Measurements from ENCODE around the gene ELMO1. TPM values are rescaled to one million over a fixed set of nuclear protein-coding genes. Genes with fewer than 3 reads are reported as not detected.

Gene ELMO1
- total and polyA plus RNA-seq, 4 donors, result 6.7 to 51.5 (median 14.8) TPM

- Histone ChIP-seq H3K36me3 (ENCODE audit: control insufficient read depth in 4 of 4, insufficient read depth in 3 of 4, low read depth in 1 of 4, low read length in 3 of 4) (peaks cover 0 to 5% (median under 1%) of the 10 kb centered on the region in 4 donors), H3K4me1 (ENCODE audit: control insufficient read depth in 4 of 4, insufficient read depth in 4 of 4, low read length in 3 of 4) (no peaks in the 10 kb centered on the region), H3K4me3 (ENCODE audit: low read depth in 1 of 3, low read length in 3 of 3) (no peak overlapping the region), H3K27ac (ENCODE audit: low read depth in 1 of 2, low read length in 2 of 2) (no peak overlapping the region), H3K27me3 (ENCODE audit: control insufficient read depth in 4 of 4, insufficient read depth in 4 of 4, low read length in 3 of 4) (no peaks in the 10 kb centered on the region), H3K9me3 (ENCODE audit: control insufficient read depth in 4 of 4, low read length in 3 of 4) (peaks cover 0 to 9% (median 2%) of the 10 kb centered on the region in 4 donors), H3K9ac (ENCODE audit: low read depth in 1 of 2, low read length in 2 of 2) (no peak overlapping the region)
- WGBS, result 87% methylated on average over 5 of the region's 5 CpGs
- no peak for DNase-seq (ENCODE audit: low spot score)
- TF ChIP-seq, protein P1, sequence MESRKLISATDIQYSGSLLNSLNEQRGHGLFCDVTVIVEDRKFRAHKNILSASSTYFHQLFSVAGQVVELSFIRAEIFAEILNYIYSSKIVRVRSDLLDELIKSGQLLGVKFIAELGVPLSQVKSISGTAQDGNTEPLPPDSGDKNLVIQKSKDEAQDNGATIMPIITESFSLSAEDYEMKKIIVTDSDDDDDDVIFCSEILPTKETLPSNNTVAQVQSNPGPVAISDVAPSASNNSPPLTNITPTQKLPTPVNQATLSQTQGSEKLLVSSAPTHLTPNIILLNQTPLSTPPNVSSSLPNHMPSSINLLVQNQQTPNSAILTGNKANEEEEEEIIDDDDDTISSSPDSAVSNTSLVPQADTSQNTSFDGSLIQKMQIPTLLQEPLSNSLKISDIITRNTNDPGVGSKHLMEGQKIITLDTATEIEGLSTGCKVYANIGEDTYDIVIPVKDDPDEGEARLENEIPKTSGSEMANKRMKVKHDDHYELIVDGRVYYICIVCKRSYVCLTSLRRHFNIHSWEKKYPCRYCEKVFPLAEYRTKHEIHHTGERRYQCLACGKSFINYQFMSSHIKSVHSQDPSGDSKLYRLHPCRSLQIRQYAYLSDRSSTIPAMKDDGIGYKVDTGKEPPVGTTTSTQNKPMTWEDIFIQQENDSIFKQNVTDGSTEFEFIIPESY (IDR thresholded peaks at IDR 0.05), result no peak
- no peak for TF ChIP-seq RAD21 (IDR thresholded peaks at IDR 0.05)
- TF ChIP-seq, protein P2, sequence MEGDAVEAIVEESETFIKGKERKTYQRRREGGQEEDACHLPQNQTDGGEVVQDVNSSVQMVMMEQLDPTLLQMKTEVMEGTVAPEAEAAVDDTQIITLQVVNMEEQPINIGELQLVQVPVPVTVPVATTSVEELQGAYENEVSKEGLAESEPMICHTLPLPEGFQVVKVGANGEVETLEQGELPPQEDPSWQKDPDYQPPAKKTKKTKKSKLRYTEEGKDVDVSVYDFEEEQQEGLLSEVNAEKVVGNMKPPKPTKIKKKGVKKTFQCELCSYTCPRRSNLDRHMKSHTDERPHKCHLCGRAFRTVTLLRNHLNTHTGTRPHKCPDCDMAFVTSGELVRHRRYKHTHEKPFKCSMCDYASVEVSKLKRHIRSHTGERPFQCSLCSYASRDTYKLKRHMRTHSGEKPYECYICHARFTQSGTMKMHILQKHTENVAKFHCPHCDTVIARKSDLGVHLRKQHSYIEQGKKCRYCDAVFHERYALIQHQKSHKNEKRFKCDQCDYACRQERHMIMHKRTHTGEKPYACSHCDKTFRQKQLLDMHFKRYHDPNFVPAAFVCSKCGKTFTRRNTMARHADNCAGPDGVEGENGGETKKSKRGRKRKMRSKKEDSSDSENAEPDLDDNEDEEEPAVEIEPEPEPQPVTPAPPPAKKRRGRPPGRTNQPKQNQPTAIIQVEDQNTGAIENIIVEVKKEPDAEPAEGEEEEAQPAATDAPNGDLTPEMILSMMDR (IDR thresholded peaks at IDR 0.05; ENCODE audit: low read depth, low read length, missing input control), result no peak
- no peak for TF ChIP-seq GABPA (IDR thresholded peaks at IDR 0.05 in 1 of 2, conservative IDR thresholded peaks at IDR 0.05 in 1 of 2)
- no peak for TF ChIP-seq HNF4G (IDR thresholded peaks at IDR 0.05)
- no peak for TF ChIP-seq HNF4A (conservative IDR thresholded peaks at IDR 0.05)
- no peak for TF ChIP-seq YY1 (IDR thresholded peaks at IDR 0.05)
- no peak for TF ChIP-seq SP1 (IDR thresholded peaks at IDR 0.05)
- no peak for TF ChIP-seq FOXA1 (IDR thresholded peaks at IDR 0.05)
- TF ChIP-seq MAX (IDR thresholded peaks at IDR 0.05), result no peak
- no peak for TF ChIP-seq NR2F2 (IDR thresholded peaks at IDR 0.05)
- TF ChIP-seq, protein P3, sequence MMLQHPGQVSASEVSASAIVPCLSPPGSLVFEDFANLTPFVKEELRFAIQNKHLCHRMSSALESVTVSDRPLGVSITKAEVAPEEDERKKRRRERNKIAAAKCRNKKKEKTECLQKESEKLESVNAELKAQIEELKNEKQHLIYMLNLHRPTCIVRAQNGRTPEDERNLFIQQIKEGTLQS (IDR thresholded peaks at IDR 0.05), result no peak
- no peak for TF ChIP-seq JUND (IDR thresholded peaks at IDR 0.05)
- no peak for TF ChIP-seq RXRA (IDR thresholded peaks at IDR 0.05)
- TF ChIP-seq TAF1 (conservative IDR thresholded peaks at IDR 0.05), result no peak
- no peak for TF ChIP-seq EGR1 (IDR thresholded peaks at IDR 0.05; ENCODE audit: low read depth in 2 of 2)
- TF ChIP-seq FOXA2 (IDR thresholded peaks at IDR 0.05), result no peak
- TF ChIP-seq, protein P4, sequence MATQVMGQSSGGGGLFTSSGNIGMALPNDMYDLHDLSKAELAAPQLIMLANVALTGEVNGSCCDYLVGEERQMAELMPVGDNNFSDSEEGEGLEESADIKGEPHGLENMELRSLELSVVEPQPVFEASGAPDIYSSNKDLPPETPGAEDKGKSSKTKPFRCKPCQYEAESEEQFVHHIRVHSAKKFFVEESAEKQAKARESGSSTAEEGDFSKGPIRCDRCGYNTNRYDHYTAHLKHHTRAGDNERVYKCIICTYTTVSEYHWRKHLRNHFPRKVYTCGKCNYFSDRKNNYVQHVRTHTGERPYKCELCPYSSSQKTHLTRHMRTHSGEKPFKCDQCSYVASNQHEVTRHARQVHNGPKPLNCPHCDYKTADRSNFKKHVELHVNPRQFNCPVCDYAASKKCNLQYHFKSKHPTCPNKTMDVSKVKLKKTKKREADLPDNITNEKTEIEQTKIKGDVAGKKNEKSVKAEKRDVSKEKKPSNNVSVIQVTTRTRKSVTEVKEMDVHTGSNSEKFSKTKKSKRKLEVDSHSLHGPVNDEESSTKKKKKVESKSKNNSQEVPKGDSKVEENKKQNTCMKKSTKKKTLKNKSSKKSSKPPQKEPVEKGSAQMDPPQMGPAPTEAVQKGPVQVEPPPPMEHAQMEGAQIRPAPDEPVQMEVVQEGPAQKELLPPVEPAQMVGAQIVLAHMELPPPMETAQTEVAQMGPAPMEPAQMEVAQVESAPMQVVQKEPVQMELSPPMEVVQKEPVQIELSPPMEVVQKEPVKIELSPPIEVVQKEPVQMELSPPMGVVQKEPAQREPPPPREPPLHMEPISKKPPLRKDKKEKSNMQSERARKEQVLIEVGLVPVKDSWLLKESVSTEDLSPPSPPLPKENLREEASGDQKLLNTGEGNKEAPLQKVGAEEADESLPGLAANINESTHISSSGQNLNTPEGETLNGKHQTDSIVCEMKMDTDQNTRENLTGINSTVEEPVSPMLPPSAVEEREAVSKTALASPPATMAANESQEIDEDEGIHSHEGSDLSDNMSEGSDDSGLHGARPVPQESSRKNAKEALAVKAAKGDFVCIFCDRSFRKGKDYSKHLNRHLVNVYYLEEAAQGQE (IDR thresholded peaks at IDR 0.05), result no peak
Measured at GRCh38 chr7:37037286-37037685, 411.4 kb downstream of the ELMO1 start.

Data from liver (tissue), 9 donors.